Right lobe of liver (tissue), 6 donors: ENCODE measurements around the gene TMEM107. TPM values are rescaled to one million over a fixed set of nuclear protein-coding genes. Genes with fewer than 3 reads are reported as not detected.

Experiments used
- ATAC-seq, 4 donors: fragments of 200-7000 bp; cut with Tn5 transposase; one replicate each; pipeline ENCODE4 v1.9.1; 2020; ENCODE audit warnings: mild to moderate bottlenecking in 4 of 4, moderate library complexity in 4 of 4
- DNase-seq, 3 donors: peaks; one replicate each; pipeline ENCODE4 v3.0.0-alpha.2; 2020
- H3K27ac ChIP-seq, 3 donors: fragments of 200-600 bp; one replicate each; pipeline ENCODE4 v1.8.0; 2022
- H3K27me3 ChIP-seq, 2 donors: fragments of 200-600 bp; one replicate each; pipeline ENCODE4 v1.8.0; 2022
- H3K36me3 ChIP-seq, 4 donors: fragments of 200-600 bp; sonication (generic) in 1 of 4; one replicate each; pipeline versions ENCODE4 v1.5.1 to v1.8.0; 2017 to 2022; ENCODE audit warnings: control low read depth in 1 of 4
- H3K4me1 ChIP-seq, 4 donors: fragments of 200-600 bp; sonication (generic) in 1 of 4; one replicate each; pipeline versions ENCODE4 v1.5.1 to v1.8.0; 2017 to 2022; ENCODE audit warnings: control low read depth in 1 of 4
- H3K4me3 ChIP-seq, 3 donors: fragments of 200-600 bp; one replicate each; pipeline ENCODE4 v1.8.0; 2022
- H3K9me3 ChIP-seq, 4 donors: fragments of 200-600 bp; sonication (generic) in 1 of 4; one replicate each; pipeline versions ENCODE4 v1.5.1 to v1.8.0; 2017 to 2022; ENCODE audit warnings: control low read depth in 1 of 4
- POLR2A ChIP-seq: fragments of 450-650 bp; IDR thresholded peaks from one replicate; pipeline ENCODE4 v1.6.1; 2017; ENCODE audit warnings: antibody characterized with exemption, mild to moderate bottlenecking
- WGBS: methylation state at CpG from one replicate; pipeline ENCODE4 v1.1.6; 2018; ENCODE audit warnings: low coverage, low lambda C conversion rate; ENCODE audit not compliant: insufficient coverage; ENCODE audit errors: missing lambda C conversion rate; 5-methylcytosine and 5-hydroxymethylcytosine counted together
- intact Hi-C, 2 donors: fragments of 100-400 bp; cut with DNase I; formaldehyde crosslinking; loops; one replicate each; pipeline versions ENCODE4 v1.11.2 to v1.14.1; 2022
- total RNA-seq, 6 experiments: library from RNA; depleted of rRNA in 2 of 6; stranded (reverse); fragments of >200 nt in 2 of 6; fragmentation: NEBNext Ultra II Directional in 3 of 6; extraction: Animal tissue kit (Norgen Biotek cat#: 25700) in 3 of 6; gene quantifications; one replicate each; pipeline versions ENCODE4 v1.1.0 to v1.2.4, GENCODE V29; 2016 to 2023
- TF ChIP-seq, protein P1 (sequence below), 4 donors: fragments of 200-600 bp in 3 of 4; fragments of 450-650 bp in 1 of 4; IDR thresholded peaks; one replicate each; pipeline versions ENCODE4 v1.5.1 to v1.8.0; 2016 to 2022; ENCODE audit warnings: antibody characterized with exemption in 4 of 4, mild to moderate bottlenecking in 2 of 4
- donor health status: DM: no; HTN: yes; CAD: no.
- donor health status: DM: no; HTN: no; CAD: no.
- donor health status: DM: no; HTN: no; CAD: no.
- donor health status: DM: no; HTN: yes; CAD: no.
- donor health status: DM: no; HTN: yes; CAD: no.

Gene TMEM107
- total RNA-seq, 6 experiments from 2014 or later: 2.3 to 5.0 (median 3.4) TPM

DNA sequence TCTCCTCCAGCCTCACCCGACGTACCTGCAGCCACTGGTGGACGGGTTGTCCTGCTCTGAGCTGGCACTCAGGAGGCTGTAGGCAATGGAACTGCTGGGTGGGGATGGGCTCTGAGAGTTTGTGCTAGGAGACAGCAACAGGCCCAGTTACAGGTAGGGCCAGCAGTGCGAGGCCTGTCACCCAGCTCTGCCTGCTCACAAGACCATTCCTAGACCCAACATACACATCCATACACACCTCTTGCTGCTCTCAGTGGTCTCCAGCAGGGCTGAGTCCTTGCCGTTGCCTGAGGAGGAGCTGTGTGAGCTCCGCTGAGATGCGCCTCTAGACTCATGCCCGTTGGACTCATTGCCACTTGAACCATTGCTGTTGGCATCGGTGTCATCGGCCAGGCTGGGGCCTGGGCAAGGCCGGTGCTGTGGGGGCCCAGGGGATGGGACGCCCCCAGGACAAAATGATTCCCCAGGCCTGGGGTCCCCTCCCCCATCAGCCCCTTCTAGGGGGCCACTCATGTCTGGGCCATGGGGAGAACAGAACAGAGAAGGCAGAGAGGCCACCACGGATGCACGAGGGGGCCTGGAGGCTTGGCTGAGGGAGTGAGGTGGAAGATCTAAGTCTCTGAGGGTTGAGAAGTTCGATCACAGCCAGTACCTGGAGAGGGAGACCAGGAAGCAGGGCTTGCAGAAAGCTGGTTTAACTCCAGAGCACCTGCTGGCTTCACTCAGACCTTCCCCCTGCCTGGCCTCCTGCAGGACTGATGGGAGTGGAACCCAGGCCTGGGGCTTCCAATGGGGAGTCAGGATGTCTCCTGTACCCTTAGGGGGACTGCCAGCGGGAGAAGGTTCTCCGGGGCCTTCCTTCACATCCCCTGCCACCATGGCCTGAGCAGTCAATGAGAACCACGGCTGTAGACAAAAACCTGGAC, 25.7 kb downstream of the TMEM107 start:
- intact Hi-C loops: no loop called here
- no peak for TF ChIP-seq POLR2A
- TF ChIP-seq, protein P1, sequence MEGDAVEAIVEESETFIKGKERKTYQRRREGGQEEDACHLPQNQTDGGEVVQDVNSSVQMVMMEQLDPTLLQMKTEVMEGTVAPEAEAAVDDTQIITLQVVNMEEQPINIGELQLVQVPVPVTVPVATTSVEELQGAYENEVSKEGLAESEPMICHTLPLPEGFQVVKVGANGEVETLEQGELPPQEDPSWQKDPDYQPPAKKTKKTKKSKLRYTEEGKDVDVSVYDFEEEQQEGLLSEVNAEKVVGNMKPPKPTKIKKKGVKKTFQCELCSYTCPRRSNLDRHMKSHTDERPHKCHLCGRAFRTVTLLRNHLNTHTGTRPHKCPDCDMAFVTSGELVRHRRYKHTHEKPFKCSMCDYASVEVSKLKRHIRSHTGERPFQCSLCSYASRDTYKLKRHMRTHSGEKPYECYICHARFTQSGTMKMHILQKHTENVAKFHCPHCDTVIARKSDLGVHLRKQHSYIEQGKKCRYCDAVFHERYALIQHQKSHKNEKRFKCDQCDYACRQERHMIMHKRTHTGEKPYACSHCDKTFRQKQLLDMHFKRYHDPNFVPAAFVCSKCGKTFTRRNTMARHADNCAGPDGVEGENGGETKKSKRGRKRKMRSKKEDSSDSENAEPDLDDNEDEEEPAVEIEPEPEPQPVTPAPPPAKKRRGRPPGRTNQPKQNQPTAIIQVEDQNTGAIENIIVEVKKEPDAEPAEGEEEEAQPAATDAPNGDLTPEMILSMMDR (IDR thresholded peaks at IDR 0.05): no peak
- WGBS: 23% methylated on average over 2 of the region's 18 CpGs

DNA sequence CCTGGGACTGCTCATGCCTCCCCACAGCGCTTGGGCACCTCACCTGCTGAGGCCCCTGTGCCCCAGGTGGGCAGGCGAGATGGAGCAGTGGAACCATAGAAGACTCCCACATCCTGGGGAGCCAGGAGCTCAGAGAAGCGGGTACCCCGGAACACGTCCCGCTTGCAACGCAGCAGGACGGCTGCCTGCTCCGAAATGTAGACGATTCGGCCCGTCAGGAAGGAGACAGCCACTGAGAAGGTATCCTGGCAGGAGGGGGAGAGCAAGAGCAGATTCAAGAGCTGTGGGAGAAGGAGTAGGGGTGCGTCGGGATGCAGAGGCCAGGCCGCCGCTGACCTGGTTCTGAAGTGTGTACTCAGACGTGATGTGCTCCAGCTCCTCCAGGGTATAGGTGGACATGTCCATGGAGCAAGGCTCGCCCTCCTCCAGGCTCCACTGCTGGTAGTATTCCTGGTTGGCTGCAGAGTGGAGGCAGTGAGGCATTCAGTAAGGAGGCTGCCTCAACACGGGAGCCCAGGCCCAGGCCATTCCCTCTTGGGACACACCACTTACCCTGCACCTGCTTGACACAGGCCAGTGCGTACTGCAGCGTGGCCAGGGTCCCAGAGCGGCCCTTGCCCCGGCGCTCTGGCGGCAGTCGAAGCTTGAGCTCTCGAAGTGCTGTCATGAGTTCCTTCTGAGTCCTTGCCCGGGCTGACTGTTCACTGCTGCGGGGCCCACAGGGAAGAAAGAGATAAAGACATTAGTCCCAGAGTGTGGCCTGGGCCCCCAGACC, 26.6 kb downstream of the TMEM107 start:
- Histone ChIP-seq H3K27ac (no peak overlapping the region), H3K27me3 (no peaks in the 10 kb centered on the region), H3K36me3 (peaks cover 21 to 69% (median 55%) of the 10 kb centered on the region in 4 donors), H3K4me3 (no peak overlapping the region), H3K4me1 (peaks cover 0 to 27% (median 9%) of the 10 kb centered on the region in 4 donors), H3K9me3 (no peaks in the 10 kb centered on the region)
- ATAC-seq (no peak), DNase-seq (peak in 1 of 3 donors; percentile 46)
- TF ChIP-seq, protein P1 (IDR thresholded peaks at IDR 0.05): no peak
- TF ChIP-seq POLR2A: no peak
- 96% methylated on average over 10 of the region's 29 CpGs for whole genome bisulfite sequencing
- intact Hi-C loops: no loop called here

More for the DNA sequence above, 25.7 kb downstream of the TMEM107 start:
- H3K4me1 ChIP-seq: peaks cover 0 to 27% (median 9%) of the 10 kb centered on the region in 4 donors
- no peaks in the 10 kb centered on the region for H3K9me3 ChIP-seq
- H3K36me3 ChIP-seq: peaks cover 21 to 60% (median 47%) of the 10 kb centered on the region in 4 donors
- peak overlapping the region; percentile 62 to 94 (median 65) for H3K4me3 ChIP-seq
- ATAC-seq (no peak), DNase-seq (no peak)
- no peaks in the 10 kb centered on the region for H3K27me3 ChIP-seq
- H3K27ac ChIP-seq: peak overlapping the region; percentile 99 to 100 (median 100)

DNA sequence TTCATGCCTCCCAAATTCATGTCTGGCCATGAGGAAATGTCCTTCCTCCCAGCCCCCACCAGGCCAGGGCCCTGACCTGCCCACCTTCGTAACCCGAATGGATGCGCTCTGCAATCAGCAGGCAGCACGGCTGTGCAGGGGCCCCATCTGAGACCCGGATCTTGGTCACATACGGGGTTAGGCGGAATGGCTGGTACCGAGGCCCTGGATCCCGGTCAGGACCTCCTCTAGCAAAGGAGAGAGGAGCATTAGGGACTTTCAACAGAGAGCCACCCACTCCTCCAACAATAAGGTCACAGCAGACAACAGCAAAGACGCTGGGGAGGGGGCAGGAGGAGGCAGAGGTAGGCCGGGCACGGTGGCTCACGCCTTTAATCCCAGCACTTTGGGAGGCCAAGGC, 27.6 kb downstream of the TMEM107 start:
- no peak for ATAC-seq
- no peaks in the 10 kb centered on the region for H3K9me3 ChIP-seq
- H3K36me3 ChIP-seq: peaks cover 27 to 79% (median 64%) of the 10 kb centered on the region in 4 donors
- no peak for DNase-seq
- peaks cover 0 to 27% (median 9%) of the 10 kb centered on the region in 4 donors for H3K4me1 ChIP-seq
- TF ChIP-seq POLR2A: no peak
- TF ChIP-seq, protein P1 (IDR thresholded peaks at IDR 0.05): no peak
- H3K4me3 ChIP-seq: no peak overlapping the region
- intact Hi-C loops: no loop called here
- H3K27ac ChIP-seq: no peak overlapping the region
- H3K27me3 ChIP-seq: no peaks in the 10 kb centered on the region
- 86% methylated on average over 10 of the region's 13 CpGs for WGBS

DNA sequence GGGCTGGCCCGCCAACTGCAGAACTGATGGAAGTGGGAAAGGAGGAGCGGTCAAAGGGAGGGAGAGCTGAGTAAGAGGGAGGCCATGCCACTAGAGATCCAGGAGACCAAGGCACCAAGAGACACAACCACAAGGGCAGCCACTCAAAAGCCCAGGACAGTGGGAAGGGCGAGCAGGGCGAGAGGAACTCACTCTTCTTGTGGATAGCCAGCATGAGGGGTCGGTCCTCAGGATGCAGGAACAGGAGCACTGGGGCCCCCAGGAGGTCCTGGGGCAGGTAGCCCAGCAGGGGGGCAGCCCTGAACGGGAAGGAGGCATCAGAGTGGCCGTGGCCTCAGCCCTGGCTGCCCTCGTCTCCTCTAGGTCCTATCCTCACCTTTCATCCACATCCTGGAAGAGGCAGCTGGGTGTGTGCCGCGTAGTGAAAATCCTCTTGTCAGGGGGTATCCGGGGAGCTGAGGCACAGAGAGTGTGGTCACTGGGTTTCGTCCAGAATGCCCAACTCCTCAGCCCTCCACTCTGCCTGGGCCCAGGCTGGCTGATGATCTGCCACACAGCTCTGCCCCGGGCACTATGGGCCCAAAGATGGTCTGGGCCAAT, 28.3 kb downstream of the TMEM107 start:
- WGBS: no CpG with 5 or more reads among the region's 13 CpGs
- intact Hi-C loops: no loop called here
- TF ChIP-seq, protein P1 (IDR thresholded peaks at IDR 0.05): no peak
- no peak for TF ChIP-seq POLR2A
- DNase-seq: no peak
- Histone ChIP-seq H3K9me3 (no peaks in the 10 kb centered on the region), H3K4me1 (peaks cover 0 to 20% (median 6%) of the 10 kb centered on the region in 4 donors), H3K27me3 (no peaks in the 10 kb centered on the region), H3K27ac (no peak overlapping the region), H3K4me3 (no peak overlapping the region), H3K36me3 (peaks cover 30 to 80% (median 69%) of the 10 kb centered on the region in 4 donors)
- no peak for ATAC-seq
